B cell (primary cell): ENCODE data around the gene NPHP4. TPM values are rescaled to one million over a fixed set of nuclear protein-coding genes. Genes with fewer than 3 reads are reported as not detected.

Source experiments
- ATAC-seq: fragments of 200-7000 bp; cut with Tn5 transposase; one replicate; pipeline ENCODE4 v1.10.0; 2021; ENCODE audit warnings: low read depth, mild to moderate bottlenecking, moderate number of reproducible peaks, moderate library complexity
- CTCF ChIA-PET: fragments of 350-600 bp; sonication (Branson Sonifier 250); formaldehyde crosslinking; loops from one replicate; lab custom pipeline; 2021; ENCODE audit warnings: antibody characterized with exemption, inconsistent platforms; lab: Charles Lee
- POLR2A ChIA-PET: fragments of 350-600 bp; sonication (Branson Sonifier 250); formaldehyde crosslinking; loops from one replicate; lab custom pipeline; 2021; ENCODE audit warnings: antibody characterized with exemption; lab: Charles Lee
- DNase-seq: peaks from one replicate; pipeline ENCODE4 v3.0.0; 2013
- H2AFZ ChIP-seq: 2 replicates; pipeline ENCODE4 v1.6.1; 2012; ENCODE audit warnings: mild to moderate bottlenecking, low read depth, low read length; ENCODE audit not compliant: insufficient read depth, poor library complexity, severe bottlenecking
- H3K27ac ChIP-seq, 2 donors: 1 replicate in 1 of 2; 2 replicates in 1 of 2; pipeline ENCODE4 v1.5.1; 2012 to 2013; ENCODE audit warnings: low read length in 2 of 2, mild to moderate bottlenecking in 2 of 2, moderate library complexity in 1 of 2
- H3K27me3 ChIP-seq, 4 experiments: fragments of 200-600 bp in 1 of 4; sonication (generic) in 1 of 4; replicated peaks in 1 of 4; 1 replicate in 2 of 4; 2 replicates in 2 of 4; pipeline versions ENCODE4 v1.6.1 to v1.7.0; 2013 to 2016; ENCODE audit warnings: low read length in 3 of 4, mild to moderate bottlenecking in 2 of 4, mixed read lengths in 1 of 4, moderate library complexity in 1 of 4; ENCODE audit not compliant: insufficient read depth in 4 of 4, control insufficient read depth in 3 of 4; ENCODE audit errors: control extremely low read depth in 1 of 4
- H3K36me3 ChIP-seq, 2 experiments: replicated peaks in 1 of 2; 1 replicate in 1 of 2; 2 replicates in 1 of 2; pipeline versions ENCODE4 v1.6.1 to v1.7.1; 2013; ENCODE audit warnings: low read length in 1 of 2; ENCODE audit not compliant: insufficient read depth in 2 of 2, control insufficient read depth in 1 of 2; ENCODE audit errors: control extremely low read depth in 1 of 2, extremely low read depth in 1 of 2
- H3K4me1 ChIP-seq, 2 donors: fragments of 200-600 bp in 1 of 2; sonication (generic) in 1 of 2; 1 replicate in 1 of 2; 2 replicates in 1 of 2; pipeline versions ENCODE4 v1.5.1 to v1.6.1; 2013 to 2017; ENCODE audit warnings: low read length in 2 of 2; ENCODE audit not compliant: control insufficient read depth in 2 of 2, insufficient read depth in 2 of 2
- H3K4me2 ChIP-seq: replicated peaks from 2 replicates; pipeline ENCODE3; 2012; ENCODE audit warnings: mild to moderate bottlenecking, low read depth, low read length; ENCODE audit not compliant: poor library complexity, severe bottlenecking
- H3K4me3 ChIP-seq, 5 experiments: fragments of 200-600 bp in 1 of 5; sonication (generic) in 1 of 5; 1 replicate in 3 of 5; 2 replicates in 2 of 5; pipeline versions ENCODE4 v1.5.1 to v1.7.0; 2011 to 2016; ENCODE audit warnings: low read length in 4 of 5, mild to moderate bottlenecking in 4 of 5, low read depth in 2 of 5, control low read depth in 1 of 5, moderate library complexity in 1 of 5; ENCODE audit not compliant: insufficient read depth in 1 of 5; ENCODE audit errors: control extremely low read depth in 1 of 5, extremely low read depth in 1 of 5
- H3K79me2 ChIP-seq: fragments of 200-600 bp; sonication (generic); one replicate; pipeline ENCODE4 v1.6.0; 2016; ENCODE audit warnings: low read length; ENCODE audit not compliant: control insufficient read depth, insufficient read depth
- H3K9ac ChIP-seq: fragments of 200-600 bp; sonication (generic); 2 replicates; pipeline ENCODE4 v1.6.1; 2017; ENCODE audit warnings: mild to moderate bottlenecking, low read length, moderate library complexity
- H3K9me3 ChIP-seq, 3 donors: one replicate each; pipeline versions ENCODE4 v1.6.1 to v1.7.1; 2013; ENCODE audit warnings: low read length in 2 of 3; ENCODE audit not compliant: control insufficient read depth in 2 of 3, insufficient read depth in 1 of 3; ENCODE audit errors: control extremely low read depth in 1 of 3
- H4K20me1 ChIP-seq: 2 replicates; pipeline ENCODE4 v1.6.0; 2012; ENCODE audit warnings: mild to moderate bottlenecking, low read length; ENCODE audit not compliant: insufficient read depth, control insufficient read depth, poor library complexity, severe bottlenecking
- H3K27ac Mint-ChIP-seq: one replicate; pipeline ENCODE4 v1.8.0; 2021; ENCODE audit warnings: mixed read lengths
- H3K27me3 Mint-ChIP-seq: one replicate; pipeline ENCODE4 v1.8.0; 2021; ENCODE audit warnings: mixed read lengths
- H3K4me1 Mint-ChIP-seq: one replicate; pipeline ENCODE4 v1.8.0; 2021; ENCODE audit warnings: mixed read lengths
- H3K4me3 Mint-ChIP-seq: one replicate; pipeline ENCODE4 v1.8.0; 2021; ENCODE audit warnings: mixed read lengths
- H3K9me3 Mint-ChIP-seq: one replicate; pipeline ENCODE4 v1.8.0; 2022; ENCODE audit warnings: mixed read lengths; ENCODE audit not compliant: insufficient read depth
- EZH2 ChIP-seq: IDR thresholded peaks from 2 replicates; pipeline ENCODE4 v1.6.1; 2012; ENCODE audit warnings: borderline replicate concordance, low read depth, mild to moderate bottlenecking, moderate library complexity, low read length; ENCODE audit not compliant: insufficient read depth, poor library complexity, severe bottlenecking
- WGBS: methylation state at CpG from one replicate; pipeline ENCODE4 v1.1.5; 2013; ENCODE audit warnings: missing lambda C conversion rate; ENCODE audit not compliant: insufficient coverage; 5-methylcytosine and 5-hydroxymethylcytosine counted together
- intact Hi-C: fragments of 100-400 bp; cut with micrococcal nuclease; formaldehyde crosslinking; loops from one replicate; pipeline ENCODE4 v1.10.0; 2022
- polyA plus RNA-seq: library from polyadenylated mRNA; depleted of rRNA; stranded (reverse); fragments of >200 nt; gene quantifications from 2 replicates; pipeline ENCODE4 v1.2.3, GENCODE V29; 2012
- total RNA-seq, 2 donors: library from RNA; stranded (reverse); fragments of 120-200 nt in 1 of 2; gene quantifications; 1 replicate in 1 of 2; 2 replicates in 1 of 2; pipeline versions ENCODE4 v1.2.3 to v1.2.4, GENCODE V29; 2013 to 2022
- TF ChIP-seq, protein P1 (sequence below): fragments of 200-600 bp; IDR thresholded peaks from one replicate; pipeline ENCODE4 v1.8.0; 2022; ENCODE audit warnings: antibody characterized with exemption, mild to moderate bottlenecking

NPHP4 gene
- total and polyA plus RNA-seq, 2 donors (not counting 1 experiment from before 2014, with no cell fraction given): 6.5 to 14.8 TPM

DNA sequence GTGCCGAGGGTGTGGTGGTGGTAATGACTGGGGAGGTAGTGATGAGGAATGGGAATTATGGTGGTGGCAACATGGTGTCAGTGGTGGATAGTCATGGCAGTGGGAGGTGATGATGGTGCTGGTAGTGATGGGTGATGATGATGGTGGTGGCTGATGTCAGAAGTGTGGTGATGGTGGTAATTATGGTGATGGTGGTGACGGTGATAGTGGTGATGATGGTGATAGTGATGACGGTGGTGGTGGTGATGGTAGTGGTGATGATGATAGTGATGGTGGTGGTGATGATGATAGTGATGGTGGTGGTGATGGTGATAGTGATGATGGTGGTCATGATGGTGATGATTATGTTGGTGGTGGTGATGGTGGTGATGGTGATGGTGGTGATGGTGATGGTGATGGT is 162.8 kb downstream of the NPHP4 start:
- Histone ChIP-seq H4K20me1 (no peaks in the 10 kb centered on the region), H3K4me1 (no peaks in the 10 kb centered on the region), H3K4me3 (no peak overlapping the region), H3K79me2 (no peaks in the 10 kb centered on the region), H3K4me2 (no peak overlapping the region), H3K9me3 (peaks cover 0 to 2% (median 0%) of the 10 kb centered on the region in 3 donors), H3K36me3 (no peaks in the 10 kb centered on the region), H3K27ac (no peak overlapping the region), H2AFZ (no peak overlapping the region), H3K9ac (no peak overlapping the region), H3K27me3 (no peaks in the 10 kb centered on the region)
- TF ChIP-seq EZH2: no peak
- TF ChIP-seq, protein P1, sequence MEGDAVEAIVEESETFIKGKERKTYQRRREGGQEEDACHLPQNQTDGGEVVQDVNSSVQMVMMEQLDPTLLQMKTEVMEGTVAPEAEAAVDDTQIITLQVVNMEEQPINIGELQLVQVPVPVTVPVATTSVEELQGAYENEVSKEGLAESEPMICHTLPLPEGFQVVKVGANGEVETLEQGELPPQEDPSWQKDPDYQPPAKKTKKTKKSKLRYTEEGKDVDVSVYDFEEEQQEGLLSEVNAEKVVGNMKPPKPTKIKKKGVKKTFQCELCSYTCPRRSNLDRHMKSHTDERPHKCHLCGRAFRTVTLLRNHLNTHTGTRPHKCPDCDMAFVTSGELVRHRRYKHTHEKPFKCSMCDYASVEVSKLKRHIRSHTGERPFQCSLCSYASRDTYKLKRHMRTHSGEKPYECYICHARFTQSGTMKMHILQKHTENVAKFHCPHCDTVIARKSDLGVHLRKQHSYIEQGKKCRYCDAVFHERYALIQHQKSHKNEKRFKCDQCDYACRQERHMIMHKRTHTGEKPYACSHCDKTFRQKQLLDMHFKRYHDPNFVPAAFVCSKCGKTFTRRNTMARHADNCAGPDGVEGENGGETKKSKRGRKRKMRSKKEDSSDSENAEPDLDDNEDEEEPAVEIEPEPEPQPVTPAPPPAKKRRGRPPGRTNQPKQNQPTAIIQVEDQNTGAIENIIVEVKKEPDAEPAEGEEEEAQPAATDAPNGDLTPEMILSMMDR: no peak
- POLR2A ChIA-PET: no interaction called here
- CTCF ChIA-PET: no interaction called here
- no peak overlapping the region for H3K4me3 Mint-ChIP-seq
- H3K27me3 Mint-ChIP-seq: peaks cover 6% of the 10 kb centered on the region
- H3K4me1 Mint-ChIP-seq: no peaks in the 10 kb centered on the region
- H3K27ac Mint-ChIP-seq: no peak overlapping the region
- ATAC-seq: no peak
- intact Hi-C loops: no loop called here
- DNase-seq: no peak
- 88% methylated on average over 3 of the region's 3 CpGs for WGBS
- H3K9me3 Mint-ChIP-seq: peaks cover 6% of the 10 kb centered on the region

GRCh38 chr1:5828308-5828935 is 163.8 kb downstream of the NPHP4 start:
- no peak overlapping the region for H2AFZ ChIP-seq
- no peak overlapping the region for H3K4me2 ChIP-seq
- no peak for TF ChIP-seq EZH2
- TF ChIP-seq, protein P1: no peak
- ChIA-PET CTCF (no interaction called here), POLR2A (no interaction called here)
- H3K4me3 ChIP-seq: no peak overlapping the region
- H3K27me3 Mint-ChIP-seq: peaks cover 6% of the 10 kb centered on the region
- peaks cover 6% of the 10 kb centered on the region for H3K9me3 Mint-ChIP-seq
- H3K79me2 ChIP-seq: no peaks in the 10 kb centered on the region
- WGBS: 78% methylated on average over 7 of the region's 11 CpGs
- H3K9me3 ChIP-seq: peaks cover 0 to 2% (median 0%) of the 10 kb centered on the region in 3 donors
- no peak overlapping the region for H3K27ac ChIP-seq
- H3K4me1 ChIP-seq: no peaks in the 10 kb centered on the region
- H4K20me1 ChIP-seq: no peaks in the 10 kb centered on the region
- no peak overlapping the region for H3K27ac Mint-ChIP-seq
- H3K36me3 ChIP-seq: no peaks in the 10 kb centered on the region
- no peaks in the 10 kb centered on the region for H3K4me1 Mint-ChIP-seq
- H3K9ac ChIP-seq: no peak overlapping the region
- no peak overlapping the region for H3K4me3 Mint-ChIP-seq
- H3K27me3 ChIP-seq: no peaks in the 10 kb centered on the region
- no peak for ATAC-seq
- intact Hi-C loops: no loop called here
- DNase-seq: no peak
